H1 (cell line): Measurements from ENCODE around the gene LBX2. TPM values are rescaled to one million over a fixed set of nuclear protein-coding genes. Genes with fewer than 3 reads are reported as not detected.

Source experiments
- CTCF ChIA-PET: fragments of 300-600 bp; sonication (Branson Sonifier 250); formaldehyde crosslinking; loops from one replicate; lab custom pipeline; 2021; ENCODE audit not compliant: partially characterized antibody; lab: Charles Lee
- POLR2A ChIA-PET: fragments of 300-600 bp; sonication (Branson Sonifier 250); formaldehyde crosslinking; loops from one replicate; lab custom pipeline; 2021; ENCODE audit warnings: inconsistent platforms; ENCODE audit not compliant: partially characterized antibody; lab: Charles Lee
- DNase-seq, 2 experiments: peaks; one replicate each; pipeline versions ENCODE4 v3.0.0 to v3.0.0-alpha.2; 2010 to 2022; ENCODE audit warnings: low spot score in 2 of 2, low read depth in 1 of 2, mixed read lengths in 1 of 2
- FAIRE-seq: peaks from 2 replicates; lab custom pipeline; 2011; peaks lifted over from hg19 to GRCh38; lab: Jason Lieb, UNC
- H2AFZ ChIP-seq: 2 replicates; pipeline ENCODE4 v1.8.1; 2012; ENCODE audit warnings: low read length, inconsistent platforms
- H2AK5ac ChIP-seq: 2 replicates; pipeline ENCODE4 v1.6.1; 2013; ENCODE audit warnings: low read depth, low read length
- H2BK120ac ChIP-seq: replicated peaks from 2 replicates; pipeline ENCODE3; 2013; ENCODE audit warnings: low read depth, low read length, inconsistent platforms
- H2BK12ac ChIP-seq: 2 replicates; pipeline ENCODE4 v1.6.1; 2013; ENCODE audit warnings: low read depth, low read length
- H2BK15ac ChIP-seq: 2 replicates; pipeline ENCODE4 v1.6.1; 2013; ENCODE audit warnings: low read length
- H2BK20ac ChIP-seq: 2 replicates; pipeline ENCODE4 v1.6.1; 2013; ENCODE audit warnings: low read length
- H2BK5ac ChIP-seq: 2 replicates; pipeline ENCODE4 v1.6.1; 2013; ENCODE audit warnings: low read depth, low read length
- H3K14ac ChIP-seq: 2 replicates; pipeline ENCODE4 v1.6.1; 2013; ENCODE audit warnings: inconsistent platforms; ENCODE audit not compliant: insufficient read length
- H3K18ac ChIP-seq: 2 replicates; pipeline ENCODE4 v1.6.1; 2013; ENCODE audit warnings: low read length; ENCODE audit errors: extremely low read depth
- H3K23ac ChIP-seq: 2 replicates; pipeline ENCODE4 v1.6.1; 2013; ENCODE audit warnings: inconsistent platforms; ENCODE audit not compliant: insufficient read length
- H3K23me2 ChIP-seq: 2 replicates; pipeline ENCODE4 v1.6.1; 2013; ENCODE audit warnings: low read depth, low read length
- H3K27ac ChIP-seq: 2 replicates; pipeline ENCODE4 v1.6.1; 2011; ENCODE audit warnings: low read depth, low read length, inconsistent platforms
- H3K27me3 ChIP-seq, 4 experiments: replicated peaks in 1 of 4; 1 replicate in 1 of 4; 2 replicates in 3 of 4; pipeline versions ENCODE4 v1.6.1 to v1.8.1; 2011 to 2013; ENCODE audit warnings: low read length in 3 of 4, mild to moderate bottlenecking in 3 of 4, inconsistent platforms in 2 of 4, mixed read lengths in 2 of 4, moderate library complexity in 1 of 4; ENCODE audit not compliant: control insufficient read depth in 3 of 4, insufficient read depth in 3 of 4; ENCODE audit errors: extremely low read depth in 1 of 4
- H3K36me3 ChIP-seq, 4 experiments: 2 replicates each; pipeline versions ENCODE4 v1.6.1 to v1.8.1; 2011 to 2013; ENCODE audit warnings: mild to moderate bottlenecking in 4 of 4, low read length in 3 of 4, moderate library complexity in 2 of 4, control low read depth in 1 of 4, inconsistent platforms in 1 of 4; ENCODE audit not compliant: insufficient read depth in 4 of 4, control insufficient read depth in 2 of 4
- H3K4ac ChIP-seq: replicated peaks from 2 replicates; pipeline ENCODE3; 2013; ENCODE audit warnings: low read length, low read depth, mixed read lengths, inconsistent platforms; ENCODE audit not compliant: insufficient read length
- H3K4me1 ChIP-seq, 4 experiments: replicated peaks in 1 of 4; 1 replicate in 1 of 4; 2 replicates in 3 of 4; pipeline versions ENCODE4 v1.6.1 to v1.8.1; 2011 to 2013; ENCODE audit warnings: low read length in 3 of 4, inconsistent platforms in 2 of 4, mixed read lengths in 1 of 4; ENCODE audit not compliant: insufficient read depth in 4 of 4, control insufficient read depth in 3 of 4
- H3K4me2 ChIP-seq, 2 experiments: 2 replicates each; pipeline versions ENCODE4 v1.6.1 to v1.8.1; 2011 to 2013; ENCODE audit warnings: low read depth in 2 of 2, low read length in 2 of 2, control low read depth in 1 of 2, inconsistent platforms in 1 of 2, mild to moderate bottlenecking in 1 of 2; ENCODE audit not compliant: insufficient read depth in 1 of 2
- H3K4me3 ChIP-seq, 4 experiments: fragments of 200-600, 300-600 bp in 1 of 4; sonication (generic), shearing (Covaris generic), sonication (Bioruptor Twin) in 1 of 4; 2 replicates each; pipeline versions ENCODE4 v1.5.1 to v1.8.1; 2011 to 2016; ENCODE audit warnings: low read length in 4 of 4, low read depth in 3 of 4, control low read depth in 2 of 4, inconsistent platforms in 2 of 4, mild to moderate bottlenecking in 2 of 4, mixed read lengths in 1 of 4, moderate library complexity in 1 of 4; ENCODE audit not compliant: insufficient read depth in 2 of 4; ENCODE audit errors: extremely low read depth in 1 of 4
- H3K56ac ChIP-seq: replicated peaks from 2 replicates; pipeline ENCODE3; 2013; ENCODE audit warnings: low read depth, mild to moderate bottlenecking, mixed read lengths, low read length, inconsistent platforms; ENCODE audit not compliant: insufficient read length
- H3K79me1 ChIP-seq: 2 replicates; pipeline ENCODE4 v1.6.1; 2013; ENCODE audit warnings: low read depth, low read length, control low read depth
- H3K79me2 ChIP-seq, 2 experiments: 2 replicates each; pipeline versions ENCODE4 v1.6.1 to v1.8.1; 2012 to 2013; ENCODE audit warnings: low read length in 2 of 2, mild to moderate bottlenecking in 2 of 2, inconsistent platforms in 1 of 2; ENCODE audit not compliant: insufficient read depth in 2 of 2, control insufficient read depth in 1 of 2
- H3K9ac ChIP-seq, 4 experiments: replicated peaks in 1 of 4; 1 replicate in 1 of 4; 2 replicates in 3 of 4; pipeline versions ENCODE4 v1.6.1 to v1.8.1; 2011 to 2013; ENCODE audit warnings: low read depth in 3 of 4, low read length in 3 of 4, control low read depth in 2 of 4, mild to moderate bottlenecking in 2 of 4, moderate library complexity in 2 of 4, inconsistent platforms in 1 of 4; ENCODE audit errors: extremely low read depth in 1 of 4
- H3K9me3 ChIP-seq, 2 experiments: 2 replicates each; pipeline versions ENCODE4 v1.6.1 to v1.8.1; 2012 to 2013; ENCODE audit warnings: mild to moderate bottlenecking in 2 of 2, moderate library complexity in 2 of 2, control low read depth in 1 of 2, inconsistent platforms in 1 of 2, low read depth in 1 of 2, low read length in 1 of 2, mixed read lengths in 1 of 2; ENCODE audit not compliant: insufficient read depth in 2 of 2
- H4K20me1 ChIP-seq, 2 experiments: replicated peaks in 1 of 2; 2 replicates each; pipeline versions ENCODE3 to v1.8.1; 2011 to 2013; ENCODE audit warnings: inconsistent platforms in 2 of 2, low read length in 2 of 2, mild to moderate bottlenecking in 1 of 2; ENCODE audit not compliant: insufficient read depth in 2 of 2, control insufficient read depth in 1 of 2
- H4K5ac ChIP-seq: 2 replicates; pipeline ENCODE4 v1.6.1; 2013; ENCODE audit warnings: low read length, low read depth, mixed read lengths, inconsistent platforms; ENCODE audit not compliant: insufficient read length
- H4K8ac ChIP-seq: 2 replicates; pipeline ENCODE4 v1.8.0; 2013; ENCODE audit warnings: mild to moderate bottlenecking, moderate library complexity, low read length, inconsistent platforms; ENCODE audit not compliant: insufficient read depth; ENCODE audit errors: extremely low read depth
- H4K91ac ChIP-seq: replicated peaks from 2 replicates; pipeline ENCODE3; 2013; ENCODE audit warnings: low read length, mixed read lengths, inconsistent platforms; ENCODE audit not compliant: insufficient read length
- GTF2F1 ChIP-seq: IDR thresholded peaks from 2 replicates; pipeline ENCODE4 v1.6.1; 2012; ENCODE audit warnings: low read depth, low read length, improper control_type of control experiment, borderline replicate concordance
- POU5F1 ChIP-seq: IDR thresholded peaks from 2 replicates; pipeline ENCODE4 v1.6.1; 2011; ENCODE audit warnings: low read depth, mild to moderate bottlenecking, low read length, moderate library complexity
- RAD21 ChIP-seq, 2 experiments: IDR thresholded peaks in 1 of 2; conservative IDR thresholded peaks in 1 of 2; 2 replicates each; pipeline ENCODE4 v1.6.1; 2011; ENCODE audit warnings: low read depth in 2 of 2, low read length in 2 of 2, improper control_type of control experiment in 1 of 2, inconsistent platforms in 1 of 2, mild to moderate bottlenecking in 1 of 2, moderate library complexity in 1 of 2
- WGBS, 2 experiments: shearing (Covaris generic) in 1 of 2; methylation state at CpG; one replicate each; pipeline versions ENCODE4 v1.1.6 to v1.1.7; 2013 to 2015; ENCODE audit warnings: low lambda C conversion rate in 2 of 2, mixed read lengths in 2 of 2, inconsistent platforms in 1 of 2, low coverage in 1 of 2, missing lambda C conversion rate in 1 of 2; ENCODE audit not compliant: insufficient replicate concordance in 2 of 2, insufficient coverage in 1 of 2, insufficient read length in 1 of 2; ENCODE audit errors: extremely low coverage in 1 of 2, missing lambda C conversion rate in 1 of 2; 5-methylcytosine and 5-hydroxymethylcytosine counted together
- polyA plus RNA-seq, 7 experiments: library from polyadenylated mRNA; depleted of rRNA in 3 of 7; stranded (reverse) in 5 of 7; unstranded in 2 of 7; fragments of >200 nt in 5 of 7; fragments of 200-250 nt in 2 of 7; gene quantifications; 1 replicate in 5 of 7; 2 replicates in 1 of 7; 4 replicates in 1 of 7; pipeline versions ENCODE4 v1.2.1 to v1.2.3, GENCODE V29; 2011 to 2013; ENCODE audit warnings: missing spikeins in 2 of 7, mixed read lengths in 2 of 7
- total RNA-seq: library from RNA; stranded (reverse); fragmentation: NEBNext Ultra II Directional; extraction: Animal tissue kit (Norgen Biotek cat#: 25700); gene quantifications from 2 replicates; pipeline ENCODE4 v1.2.1, GENCODE V29; 2021
- TF ChIP-seq, protein P1 (sequence below), 3 experiments: IDR thresholded peaks; 1 replicate in 2 of 3; 2 replicates in 1 of 3; pipeline versions ENCODE4 v1.5.1 to v1.6.1; 2011; ENCODE audit warnings: low read length in 3 of 3, mild to moderate bottlenecking in 3 of 3, inconsistent platforms in 2 of 3, low read depth in 1 of 3, moderate library complexity in 1 of 3; ENCODE audit not compliant: insufficient read depth in 1 of 3; ENCODE audit errors: control extremely low read depth in 1 of 3

Gene LBX2
- total and polyA plus RNA-seq, 2 of the 8 experiments (the other 6 are each of a cell fraction or from before 2014, with no cell fraction given) = 0.27 TPM; not detected in 1

DNA sequence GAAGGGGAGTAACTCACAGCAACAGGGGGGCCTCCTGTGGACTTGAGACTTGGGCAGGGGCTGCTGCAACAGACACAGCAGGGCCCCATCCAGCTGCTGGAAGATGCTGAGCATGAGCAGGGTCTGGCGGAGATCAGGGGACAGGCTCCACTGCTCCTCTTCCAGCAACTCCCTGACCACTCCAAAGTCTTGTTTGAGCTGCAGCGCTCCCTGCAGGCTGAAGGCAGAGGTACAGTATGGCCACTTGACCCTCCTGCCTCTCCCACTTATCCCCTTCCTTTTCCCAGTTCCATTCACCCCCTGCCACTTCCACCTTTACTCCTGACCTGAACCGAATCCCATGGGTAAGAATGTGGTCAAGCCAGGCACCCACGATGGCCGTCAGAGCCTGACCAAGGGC is 24.5 kb downstream of the LBX2 start:
- Histone ChIP-seq H3K9ac (no peak overlapping the region), H2AK5ac (no peak overlapping the region), H3K23me2 (peaks cover 11% of the 10 kb centered on the region), H3K4ac (no peak overlapping the region), H3K56ac (no peak overlapping the region), H3K4me3 (no peak overlapping the region), H3K79me2 (no peaks in the 10 kb centered on the region), H2AFZ (no peak overlapping the region), H2BK15ac (no peak overlapping the region), H3K79me1 (no peaks in the 10 kb centered on the region; the same call in 1 of the 2 replicates), H3K18ac (no peak overlapping the region), H4K8ac (peak overlapping the region; percentile 14; the same call in 1 of the 2 replicates), H3K4me1 (peaks cover 0 to 3% (median 2%) of the 10 kb centered on the region in 4 experiments; a peak in 3 of 7 replicates), H3K23ac (no peak overlapping the region), H2BK12ac (no peak overlapping the region), H3K14ac (no peak overlapping the region), H4K20me1 (peaks cover 0 to 1% of the 10 kb centered on the region in 2 experiments), H2BK5ac (no peak overlapping the region), H4K91ac (no peak overlapping the region), H3K36me3 (peaks cover 0 to 4% (median 2%) of the 10 kb centered on the region in 4 experiments; a peak in 6 of 8 replicates), H2BK120ac (no peak overlapping the region), H4K5ac (no peak overlapping the region), H3K27ac (no peak overlapping the region), H3K4me2 (no peak overlapping the region), H2BK20ac (no peak overlapping the region), H3K27me3 (no peaks in the 10 kb centered on the region), H3K9me3 (no peaks in the 10 kb centered on the region)
- DNase-seq (peak in 1 of 2 experiments; percentile 78), FAIRE-seq (no peak)
- WGBS, 2 experiments = 82% methylated on average over 5 of the region's 5 CpGs; no CpG with 5 or more reads in 1 of the 2 experiments
- TF ChIP-seq RAD21 (IDR thresholded peaks at IDR 0.05 in 1 of 2, conservative IDR thresholded peaks at IDR 0.05 in 1 of 2; ENCODE audit: low read depth in 2 of 2, low read length in 2 of 2) (peak; percentile 44 to 60), GTF2F1 (no peak), POU5F1 (no peak)
- TF ChIP-seq, protein P1, sequence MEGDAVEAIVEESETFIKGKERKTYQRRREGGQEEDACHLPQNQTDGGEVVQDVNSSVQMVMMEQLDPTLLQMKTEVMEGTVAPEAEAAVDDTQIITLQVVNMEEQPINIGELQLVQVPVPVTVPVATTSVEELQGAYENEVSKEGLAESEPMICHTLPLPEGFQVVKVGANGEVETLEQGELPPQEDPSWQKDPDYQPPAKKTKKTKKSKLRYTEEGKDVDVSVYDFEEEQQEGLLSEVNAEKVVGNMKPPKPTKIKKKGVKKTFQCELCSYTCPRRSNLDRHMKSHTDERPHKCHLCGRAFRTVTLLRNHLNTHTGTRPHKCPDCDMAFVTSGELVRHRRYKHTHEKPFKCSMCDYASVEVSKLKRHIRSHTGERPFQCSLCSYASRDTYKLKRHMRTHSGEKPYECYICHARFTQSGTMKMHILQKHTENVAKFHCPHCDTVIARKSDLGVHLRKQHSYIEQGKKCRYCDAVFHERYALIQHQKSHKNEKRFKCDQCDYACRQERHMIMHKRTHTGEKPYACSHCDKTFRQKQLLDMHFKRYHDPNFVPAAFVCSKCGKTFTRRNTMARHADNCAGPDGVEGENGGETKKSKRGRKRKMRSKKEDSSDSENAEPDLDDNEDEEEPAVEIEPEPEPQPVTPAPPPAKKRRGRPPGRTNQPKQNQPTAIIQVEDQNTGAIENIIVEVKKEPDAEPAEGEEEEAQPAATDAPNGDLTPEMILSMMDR (IDR thresholded peaks at IDR 0.05; ENCODE audit: control extremely low read depth in 1 of 3, insufficient read depth in 1 of 3, low read depth in 1 of 3, low read length in 3 of 3) = peak; percentile 44 to 83 (median 82)
- ChIA-PET POLR2A (interaction anchor here (1.0 to 5.2 kb wide), 6 partner anchors 16 to 39 kb away, joined by 3 to 89 read pairs (median 4); partner anchors contain the start of genes INO80B, RTKN and WBP1), CTCF (interaction anchor here (0.9 to 5.7 kb wide), 26 partner anchors 7 to 171 kb away, joined by 3 to 86 read pairs (median 4); partner anchors contain the start of genes C2orf81, CCDC142, INO80B and MOGS)
